Forelimb muscle (tissue), 1 donor: Measurements from ENCODE around the gene EMC8. TPM values are rescaled to one million over a fixed set of nuclear protein-coding genes. Genes with fewer than 3 reads are reported as not detected.
"Not testable (repeated sequence)": the region's sequence is repeated elsewhere in the genome, so short reads cannot be mapped to it uniquely, and the experiment has no call there.

Experiments
- DNase-seq: peaks from one replicate; pipeline ENCODE4 v3.0.0-alpha.2; 2013; ENCODE audit warnings: low read depth
- polyA plus RNA-seq: library from polyadenylated mRNA; unstranded; fragments of 120-200 nt; gene quantifications from one replicate; pipeline ENCODE4 v1.2.1, GENCODE V29; 2013; ENCODE audit not compliant: insufficient read length

EMC8 gene
- polyA plus RNA-seq, 1 donor: 18.3 TPM

- DNase-seq: no peak
These were observed 13.7 kb upstream of the EMC8 start for GRCh38 chr16:85812811-85813700.

GRCh38 chr16:85812031-85812807 lies 12.9 kb upstream of the EMC8 start:
- DNase-seq: no peak

- no peak for DNase-seq
These were observed 11.4 kb upstream of the EMC8 start for GRCh38 chr16:85810742-85811115.

GRCh38 chr16:85810097-85810741 lies 10.9 kb upstream of the EMC8 start:
- DNase-seq: no peak

GRCh38 chr16:85809645-85810044 lies 10.3 kb upstream of the EMC8 start:
- no peak for DNase-seq

- DNase-seq: no peak
These were observed 9.6 kb upstream of the EMC8 start for GRCh38 chr16:85808926-85809325.

- DNase-seq: not testable (repeated sequence)
These were observed 8.8 kb upstream of the EMC8 start for GRCh38 chr16:85808104-85808503.

- DNase-seq: not testable (repeated sequence)
These were observed 8.0 kb upstream of the EMC8 start for GRCh38 chr16:85807340-85807739.

GRCh38 chr16:85806539-85806938 lies 7.2 kb upstream of the EMC8 start:
- DNase-seq: no peak

- no peak for DNase-seq
These were observed 6.2 kb upstream of the EMC8 start for GRCh38 chr16:85805442-85806045.

GRCh38 chr16:85803570-85803969 lies 4.2 kb upstream of the EMC8 start:
- DNase-seq: no peak

GRCh38 chr16:85800321-85800669 lies 951 bp upstream of the EMC8 start:
- no peak for DNase-seq

- DNase-seq: no peak
These were observed 345 bp downstream of the EMC8 start for GRCh38 chr16:85798901-85799496.

- no peak for DNase-seq
These were observed 1.0 kb downstream of the EMC8 start for GRCh38 chr16:85798283-85798776.

GRCh38 chr16:85796599-85796998 lies 2.7 kb downstream of the EMC8 start:
- no peak for DNase-seq

- DNase-seq: no peak
These were observed 3.2 kb downstream of the EMC8 start for GRCh38 chr16:85796152-85796551.

GRCh38 chr16:85794696-85795095 lies 4.6 kb downstream of the EMC8 start:
- DNase-seq: no peak

- DNase-seq: no peak
These were observed 5.6 kb downstream of the EMC8 start for GRCh38 chr16:85793662-85794298.

- DNase-seq: no peak
These were observed 9.6 kb downstream of the EMC8 start for GRCh38 chr16:85789773-85790172.

- DNase-seq: no peak
These were observed 10.5 kb downstream of the EMC8 start for GRCh38 chr16:85788819-85789218.

- DNase-seq: no peak
These were observed 13.4 kb downstream of the EMC8 start for GRCh38 chr16:85785927-85786326.
